ENCODE measurements around the gene LPIN2. TPM values are rescaled to one million over a fixed set of nuclear protein-coding genes. Genes with fewer than 3 reads are reported as not detected.
A peak's percentile ranks its signal among the peaks of the same experiment; 100 is the strongest.

LPIN2 gene
- total RNA-seq, 1 donor from 2014 or later = 11.6 TPM

DNA sequence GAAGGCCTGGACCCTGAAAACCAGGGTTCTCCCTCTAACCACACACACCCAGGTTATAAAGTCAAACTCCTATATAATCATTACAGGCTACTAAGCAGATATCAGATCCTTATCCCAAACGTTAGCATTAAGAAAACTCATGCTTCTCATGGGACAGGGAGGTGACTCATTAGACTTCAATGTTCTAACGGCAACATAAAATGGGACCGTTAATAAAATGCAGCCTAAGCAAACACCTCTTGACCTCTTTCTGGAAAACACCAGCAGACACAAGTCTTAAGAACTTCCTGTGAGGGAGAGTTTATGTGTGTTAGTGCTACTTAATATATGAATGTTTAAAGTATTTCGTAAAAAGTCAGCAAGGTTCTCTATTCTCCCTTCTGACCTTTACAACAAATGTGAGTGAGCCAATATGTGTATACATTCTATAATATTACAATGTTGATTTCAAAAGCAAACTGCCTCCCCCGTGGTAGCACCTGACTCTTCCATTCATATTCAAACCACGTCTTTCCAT lies 31.7 kb downstream of the LPIN2 start:
- no peak for DNase-seq (ENCODE audit: low spot score in 2 of 2)
- intact Hi-C loops (cut with DNase I) = loop anchor here (2.0 kb wide), 1 partner anchor 20 kb away; no protein-coding TSS in a partner anchor
- Histone ChIP-seq H3K27ac (peak overlapping the region; percentile 84 to 88), H3K4me3 (peak overlapping the region; percentile 6 to 16), H3K4me1 (peaks cover 5 to 55% of the 10 kb centered on the region in 2 donors), H3K27me3 (no peaks in the 10 kb centered on the region), H3K9me3 (no peaks in the 10 kb centered on the region), H3K36me3 (no peaks in the 10 kb centered on the region)
- TF ChIP-seq, protein P1, sequence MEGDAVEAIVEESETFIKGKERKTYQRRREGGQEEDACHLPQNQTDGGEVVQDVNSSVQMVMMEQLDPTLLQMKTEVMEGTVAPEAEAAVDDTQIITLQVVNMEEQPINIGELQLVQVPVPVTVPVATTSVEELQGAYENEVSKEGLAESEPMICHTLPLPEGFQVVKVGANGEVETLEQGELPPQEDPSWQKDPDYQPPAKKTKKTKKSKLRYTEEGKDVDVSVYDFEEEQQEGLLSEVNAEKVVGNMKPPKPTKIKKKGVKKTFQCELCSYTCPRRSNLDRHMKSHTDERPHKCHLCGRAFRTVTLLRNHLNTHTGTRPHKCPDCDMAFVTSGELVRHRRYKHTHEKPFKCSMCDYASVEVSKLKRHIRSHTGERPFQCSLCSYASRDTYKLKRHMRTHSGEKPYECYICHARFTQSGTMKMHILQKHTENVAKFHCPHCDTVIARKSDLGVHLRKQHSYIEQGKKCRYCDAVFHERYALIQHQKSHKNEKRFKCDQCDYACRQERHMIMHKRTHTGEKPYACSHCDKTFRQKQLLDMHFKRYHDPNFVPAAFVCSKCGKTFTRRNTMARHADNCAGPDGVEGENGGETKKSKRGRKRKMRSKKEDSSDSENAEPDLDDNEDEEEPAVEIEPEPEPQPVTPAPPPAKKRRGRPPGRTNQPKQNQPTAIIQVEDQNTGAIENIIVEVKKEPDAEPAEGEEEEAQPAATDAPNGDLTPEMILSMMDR (IDR thresholded peaks at IDR 0.05) = no peak

- no peaks in the 10 kb centered on the region for H3K36me3 ChIP-seq
- H3K27ac ChIP-seq = peak overlapping the region; percentile 84 to 88
- H3K4me1 ChIP-seq = peaks cover 5 to 55% of the 10 kb centered on the region in 2 donors
- peak overlapping the region; percentile 6 to 23 for H3K4me3 ChIP-seq
- H3K27me3 ChIP-seq = no peaks in the 10 kb centered on the region
- no peak for DNase-seq (ENCODE audit: low spot score in 2 of 2)
- H3K9me3 ChIP-seq = no peaks in the 10 kb centered on the region
- TF ChIP-seq, protein P1 (IDR thresholded peaks at IDR 0.05) = no peak
- intact Hi-C loops (cut with DNase I) = loop anchor here (2.0 kb wide), 1 partner anchor 19 kb away; no protein-coding TSS in a partner anchor
Observed at GRCh38 chr18:2979871-2980790, 32.8 kb downstream of the LPIN2 start.

GRCh38 chr18:2979129-2979528 lies 33.8 kb downstream of the LPIN2 start:
- Histone ChIP-seq H3K27me3 (no peaks in the 10 kb centered on the region), H3K4me3 (peak overlapping the region in 1 of 2 donors; percentile 31), H3K4me1 (peaks cover 5 to 55% of the 10 kb centered on the region in 2 donors), H3K27ac (peak overlapping the region; percentile 58 to 84), H3K9me3 (no peaks in the 10 kb centered on the region), H3K36me3 (no peaks in the 10 kb centered on the region)
- no peak for DNase-seq (ENCODE audit: low spot score in 2 of 2)
- intact Hi-C loops (cut with DNase I) = no loop called here
- TF ChIP-seq, protein P1 (IDR thresholded peaks at IDR 0.05) = no peak

- intact Hi-C loops (cut with DNase I) = no loop called here
- Histone ChIP-seq H3K4me3 (peak overlapping the region; percentile 20 to 31), H3K36me3 (no peaks in the 10 kb centered on the region), H3K4me1 (peaks cover 5 to 55% of the 10 kb centered on the region in 2 donors), H3K9me3 (no peaks in the 10 kb centered on the region), H3K27me3 (no peaks in the 10 kb centered on the region), H3K27ac (peak overlapping the region; percentile 58 to 84)
- TF ChIP-seq, protein P1 (IDR thresholded peaks at IDR 0.05) = no peak
- no peak for DNase-seq (ENCODE audit: low spot score in 2 of 2)
Observed at GRCh38 chr18:2978661-2979106, 34.3 kb downstream of the LPIN2 start.

- intact Hi-C loops (cut with DNase I) = no loop called here
- Histone ChIP-seq H3K4me3 (peak overlapping the region; percentile 20 to 31), H3K27me3 (no peaks in the 10 kb centered on the region), H3K36me3 (no peaks in the 10 kb centered on the region), H3K9me3 (no peaks in the 10 kb centered on the region), H3K4me1 (peaks cover 5 to 54% of the 10 kb centered on the region in 2 donors), H3K27ac (peak overlapping the region; percentile 58 to 84)
- TF ChIP-seq, protein P1 (IDR thresholded peaks at IDR 0.05) = no peak
- DNase-seq (ENCODE audit: low spot score in 2 of 2) = no peak
Observed at GRCh38 chr18:2978208-2978607, 34.7 kb downstream of the LPIN2 start.
